Measurements from ENCODE around the gene TMEM45A. TPM values are rescaled to one million over a fixed set of nuclear protein-coding genes. Genes with fewer than 3 reads are reported as not detected.

Gene TMEM45A
- total RNA-seq, 1 experiment from 2014 or later: 10.1 TPM

DNA sequence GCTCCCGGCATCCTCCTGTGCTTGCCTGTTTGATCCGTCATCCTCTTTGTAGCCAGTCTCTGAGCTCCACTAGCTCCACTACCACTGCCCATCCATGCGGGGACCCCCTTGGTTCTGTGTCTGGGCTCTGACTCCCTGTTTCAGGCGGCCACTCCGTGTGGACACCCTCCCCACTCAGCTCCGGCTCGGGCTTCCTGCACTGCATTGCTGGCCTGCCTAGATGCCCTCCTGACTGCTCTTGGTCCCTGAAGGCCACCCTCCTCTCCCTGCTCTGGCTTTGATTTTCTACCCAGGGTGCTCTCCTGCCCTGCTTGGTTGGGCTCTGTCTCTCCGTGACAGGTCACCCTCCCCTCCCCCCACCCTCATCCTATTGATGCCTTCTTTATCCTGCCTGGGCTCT is 112.9 kb downstream of the TMEM45A start:
- Histone ChIP-seq H3T11ph (ENCODE audit: low read length) (no peak overlapping the region), H3K14ac (ENCODE audit: insufficient read depth, low read length) (no peak overlapping the region), H3K4me2 (ENCODE audit: insufficient read depth, insufficient read length, low read length) (no peak overlapping the region), H3K23me2 (ENCODE audit: insufficient read length, low read depth, low read length, poor library complexity, severe bottlenecking) (no peaks in the 10 kb centered on the region), H2BK120ac (ENCODE audit: low read depth, low read length, poor library complexity, severe bottlenecking) (no peak overlapping the region), H3K56ac (ENCODE audit: insufficient read length, low read depth, low read length) (no peak overlapping the region), H4K8ac (replicated peaks; ENCODE audit: insufficient read length, low read depth, low read length) (no peak overlapping the region), H4K91ac (ENCODE audit: insufficient read length, low read depth, low read length) (no peak overlapping the region), H3K27ac (ENCODE audit: insufficient read length, low read depth, low read length) (no peak overlapping the region), H2AFZ (ENCODE audit: low read length) (no peak overlapping the region), H3K9me3 (ENCODE audit: control insufficient read depth, low read depth, low read length) (no peaks in the 10 kb centered on the region), H2BK20ac (ENCODE audit: low read depth, low read length, poor library complexity, severe bottlenecking) (no peak overlapping the region), H2AK5ac (ENCODE audit: insufficient read length, low read length) (no peak overlapping the region), H2BK15ac (ENCODE audit: low read depth, low read length) (no peak overlapping the region), H3K4me1 (ENCODE audit: insufficient read depth, low read length) (peaks cover 3% of the 10 kb centered on the region; the same call in 1 of the 2 replicates), H3K27me3 (ENCODE audit: insufficient read depth, low read length) (no peaks in the 10 kb centered on the region), H3K9ac (ENCODE audit: extremely low read depth, insufficient read length, low read length) (no peak overlapping the region), H3K18ac (ENCODE audit: insufficient read length, low read depth, low read length) (no peak overlapping the region), H2BK5ac (ENCODE audit: insufficient read length, low read length) (no peak overlapping the region), H2BK12ac (ENCODE audit: insufficient read length, low read depth, low read length) (no peak overlapping the region), H3K79me1 (ENCODE audit: insufficient read depth, low read depth, low read length, poor library complexity, severe bottlenecking) (no peaks in the 10 kb centered on the region), H3K4ac (ENCODE audit: low read depth, low read length) (no peak overlapping the region), H3K79me2 (ENCODE audit: insufficient read depth, low read length) (no peaks in the 10 kb centered on the region), H4K20me1 (ENCODE audit: control insufficient read depth, insufficient read depth, insufficient read length) (no peaks in the 10 kb centered on the region), H3K23ac (ENCODE audit: insufficient read length, low read depth, low read length) (no peak overlapping the region), H4K5ac (ENCODE audit: insufficient read length, low read depth, low read length) (no peak overlapping the region)
- WGBS (ENCODE audit: extremely low coverage, insufficient read length, low lambda C conversion rate): no CpG with 5 or more reads among the region's 8 CpGs
- Mint-ChIP-seq H3K27ac (peak overlapping the region in 2 of 3 experiments; percentile 0 to 91; a peak in 2 of 7 replicates), H3K36me3 (ENCODE audit: insufficient read depth in 1 of 3, low read depth in 3 of 3) (peaks cover 0 to 8% (median 2%) of the 10 kb centered on the region in 3 experiments; a peak in 2 of 7 replicates), H3K9me3 (peaks cover 4 to 6% of the 10 kb centered on the region in 2 experiments; a peak in 4 of 5 replicates), H3K27me3 (ENCODE audit: low read depth) (no peaks in the 10 kb centered on the region; the same call in none of the 2 replicates), H3K4me3 (no peak overlapping the region), H3K4me1 (peaks cover 28 to 30% of the 10 kb centered on the region in 2 experiments)
- TF ChIP-seq, protein P1, sequence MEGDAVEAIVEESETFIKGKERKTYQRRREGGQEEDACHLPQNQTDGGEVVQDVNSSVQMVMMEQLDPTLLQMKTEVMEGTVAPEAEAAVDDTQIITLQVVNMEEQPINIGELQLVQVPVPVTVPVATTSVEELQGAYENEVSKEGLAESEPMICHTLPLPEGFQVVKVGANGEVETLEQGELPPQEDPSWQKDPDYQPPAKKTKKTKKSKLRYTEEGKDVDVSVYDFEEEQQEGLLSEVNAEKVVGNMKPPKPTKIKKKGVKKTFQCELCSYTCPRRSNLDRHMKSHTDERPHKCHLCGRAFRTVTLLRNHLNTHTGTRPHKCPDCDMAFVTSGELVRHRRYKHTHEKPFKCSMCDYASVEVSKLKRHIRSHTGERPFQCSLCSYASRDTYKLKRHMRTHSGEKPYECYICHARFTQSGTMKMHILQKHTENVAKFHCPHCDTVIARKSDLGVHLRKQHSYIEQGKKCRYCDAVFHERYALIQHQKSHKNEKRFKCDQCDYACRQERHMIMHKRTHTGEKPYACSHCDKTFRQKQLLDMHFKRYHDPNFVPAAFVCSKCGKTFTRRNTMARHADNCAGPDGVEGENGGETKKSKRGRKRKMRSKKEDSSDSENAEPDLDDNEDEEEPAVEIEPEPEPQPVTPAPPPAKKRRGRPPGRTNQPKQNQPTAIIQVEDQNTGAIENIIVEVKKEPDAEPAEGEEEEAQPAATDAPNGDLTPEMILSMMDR (conservative IDR thresholded peaks at IDR 0.05): no peak
- DNase-seq: peak; percentile 31
